Suprapubic skin (tissue), 3 donors: ENCODE measurements around the gene NTNG2.

Experiments
- CTCF ChIP-seq, 2 donors: fragments of 200-600 bp in 1 of 2; fragments of 450-650 bp in 1 of 2; sonication (generic) in 1 of 2; IDR thresholded peaks; one replicate each; pipeline ENCODE4 v1.5.1; 2016 to 2019; ENCODE audit warnings: antibody characterized with exemption in 2 of 2, mild to moderate bottlenecking in 1 of 2, moderate library complexity in 1 of 2
- POLR2A ChIP-seq, 2 donors: fragments of 450-650 bp; IDR thresholded peaks; one replicate each; pipeline ENCODE4 v1.6.1; 2017; ENCODE audit warnings: antibody characterized with exemption in 2 of 2, mild to moderate bottlenecking in 2 of 2, moderate library complexity in 2 of 2

- TF ChIP-seq POLR2A (IDR thresholded peaks at IDR 0.05), result no peak
- no peak for TF ChIP-seq CTCF (IDR thresholded peaks at IDR 0.05)
Measured at GRCh38 chr9:132288361-132288760, 126.5 kb downstream of the NTNG2 start.
